ENCODE results near the gene INPP5A. TPM values are rescaled to one million over a fixed set of nuclear protein-coding genes. Genes with fewer than 3 reads are reported as not detected.

INPP5A gene
- total RNA-seq, 1 experiment from 2014 or later: 22.6 TPM

DNA sequence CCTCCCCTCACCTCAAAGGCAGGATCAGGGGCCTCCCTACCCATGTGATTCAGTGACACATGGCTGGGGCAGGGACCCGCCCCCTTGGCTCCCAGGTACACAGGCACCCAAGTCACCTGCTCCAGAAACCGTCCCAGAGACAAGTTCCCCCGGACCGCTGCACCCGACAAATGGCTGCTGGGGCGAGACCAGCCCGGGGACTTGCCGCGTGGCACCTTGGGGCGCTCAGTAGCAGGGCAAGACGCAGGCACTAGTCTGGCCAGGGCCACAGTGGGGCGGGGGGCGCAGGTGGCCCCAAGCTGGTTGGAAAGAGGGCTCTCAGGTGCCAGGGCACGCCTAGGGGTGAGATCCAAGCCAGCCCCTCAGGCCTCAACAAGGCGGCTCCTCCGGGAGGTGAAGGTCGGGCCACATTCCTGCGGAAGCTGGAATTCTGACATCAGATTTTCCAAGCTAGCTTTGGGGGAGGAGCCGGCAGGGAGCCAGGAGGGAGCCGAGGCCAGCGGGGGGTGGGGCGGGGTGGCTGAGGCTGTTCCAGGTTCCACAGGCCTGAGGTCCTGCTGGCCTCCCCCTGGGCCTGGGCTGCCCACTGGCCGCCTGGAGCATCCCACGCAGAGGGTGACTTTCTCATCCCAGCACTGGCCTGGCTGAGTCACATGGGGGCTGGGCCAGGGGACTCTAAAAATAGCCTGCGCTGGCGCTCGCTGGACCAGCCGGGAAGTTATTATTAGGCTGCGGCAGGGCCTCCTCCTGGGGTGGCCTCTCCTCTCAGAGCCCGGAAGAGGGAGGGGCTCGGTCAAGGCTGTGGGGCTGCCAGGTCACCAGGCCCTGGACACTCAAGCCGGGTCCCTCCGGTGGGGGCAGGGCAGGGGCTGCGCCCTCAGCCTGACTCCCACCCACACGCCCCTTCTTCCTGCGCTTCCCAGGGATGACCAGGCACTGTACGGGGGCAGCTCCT is 20.5 kb upstream of the INPP5A start:
- H3K9ac ChIP-seq (ENCODE audit: low read length): peak overlapping the region; percentile 43
- intact Hi-C loops (cut with micrococcal nuclease): loop anchor here (5.0 kb wide), 1 partner anchor 45 kb away; no protein-coding TSS in a partner anchor
- H3K9me2 ChIP-seq (replicated peaks; ENCODE audit: low read length): no peaks in the 10 kb centered on the region
- TF ChIP-seq EZH2 (IDR thresholded peaks at IDR 0.05; ENCODE audit: low read length, unreplicated experiment) (no peak), EZH2phosphoT487 (IDR thresholded peaks at IDR 0.05; ENCODE audit: borderline replicate concordance, low read length) (no peak), CTCF (conservative IDR thresholded peaks at IDR 0.05; ENCODE audit: low read depth, low read length) (no peak)
- ATAC-seq (peak; percentile 84), DNase-seq (peak; percentile 75)
- no peaks in the 10 kb centered on the region for H3K36me3 ChIP-seq (ENCODE audit: low read depth, low read length)
- CTCF ChIA-PET: no interaction called here
- peak overlapping the region; percentile 72 for H3K27ac ChIP-seq (ENCODE audit: low read length)
- POLR2A ChIA-PET (ENCODE audit: unreplicated experiment): no interaction called here
- peak overlapping the region; percentile 37 for H2AFZ ChIP-seq (ENCODE audit: low read length)
- no peaks in the 10 kb centered on the region for H4K20me1 ChIP-seq (ENCODE audit: low read length)
- H3K4me2 ChIP-seq (ENCODE audit: low read length): peak overlapping the region; percentile 78
- no peaks in the 10 kb centered on the region for H3K9me3 ChIP-seq (ENCODE audit: low read length)
- H3K4me3 ChIP-seq (ENCODE audit: low read length): peak overlapping the region; percentile 21; the same call in 1 of the 2 replicates
- no peaks in the 10 kb centered on the region for H3K79me2 ChIP-seq (ENCODE audit: low read length)
- no peaks in the 10 kb centered on the region for H3K27me3 ChIP-seq (ENCODE audit: low read length)
- no peaks in the 10 kb centered on the region for H3F3A ChIP-seq (ENCODE audit: low read length, unreplicated experiment)
- no TSS peak for BruUV-seq (replicated peaks)
- peaks cover 30% of the 10 kb centered on the region for H3K4me1 ChIP-seq (ENCODE audit: insufficient read depth, low read length)

- peak overlapping the region; percentile 72 for H3K27ac ChIP-seq (ENCODE audit: low read length)
- TF ChIP-seq EZH2phosphoT487 (IDR thresholded peaks at IDR 0.05; ENCODE audit: borderline replicate concordance, low read length): no peak
- TF ChIP-seq EZH2 (IDR thresholded peaks at IDR 0.05; ENCODE audit: low read length, unreplicated experiment): no peak
- no peak for TF ChIP-seq CTCF (conservative IDR thresholded peaks at IDR 0.05; ENCODE audit: low read depth, low read length)
- H3K9me2 ChIP-seq (replicated peaks; ENCODE audit: low read length): no peaks in the 10 kb centered on the region
- intact Hi-C loops (cut with micrococcal nuclease): loop anchor here (5.0 kb wide), 1 partner anchor 46 kb away; no protein-coding TSS in a partner anchor
- no peak for ATAC-seq
- DNase-seq: no peak
- peak overlapping the region; percentile 78 for H3K4me2 ChIP-seq (ENCODE audit: low read length)
- ChIA-PET CTCF (no interaction called here), POLR2A (ENCODE audit: unreplicated experiment) (no interaction called here)
- H3K4me1 ChIP-seq (ENCODE audit: insufficient read depth, low read length): peaks cover 30% of the 10 kb centered on the region
- no peaks in the 10 kb centered on the region for H3K9me3 ChIP-seq (ENCODE audit: low read length)
- H3K9ac ChIP-seq (ENCODE audit: low read length): peak overlapping the region; percentile 43
- H2AFZ ChIP-seq (ENCODE audit: low read length): 0 out of 2 replicates have a peak overlapping the region, but pooled peaks have one; percentile 87
- no peaks in the 10 kb centered on the region for H3K27me3 ChIP-seq (ENCODE audit: low read length)
- H3K4me3 ChIP-seq (ENCODE audit: low read length): peak overlapping the region; percentile 31; the same call in 1 of the 2 replicates
- no TSS peak for BruUV-seq (replicated peaks)
- no peaks in the 10 kb centered on the region for H3K36me3 ChIP-seq (ENCODE audit: low read depth, low read length)
- H3F3A ChIP-seq (ENCODE audit: low read length, unreplicated experiment): no peaks in the 10 kb centered on the region
- H4K20me1 ChIP-seq (ENCODE audit: low read length): no peaks in the 10 kb centered on the region
- H3K79me2 ChIP-seq (ENCODE audit: low read length): no peaks in the 10 kb centered on the region
Measured at GRCh38 chr10:132517951-132518521, 19.6 kb upstream of the INPP5A start.

Measured in PC-3 (cell line).